ENCODE results near the gene STS. TPM values are rescaled to one million over a fixed set of nuclear protein-coding genes. Genes with fewer than 3 reads are reported as not detected.

The STS gene
- total and polyA plus RNA-seq, 2 of the 8 experiments (the other 6 are each of a cell fraction or from before 2014, with no cell fraction given) = 0.67 to 1.5 TPM

DNA sequence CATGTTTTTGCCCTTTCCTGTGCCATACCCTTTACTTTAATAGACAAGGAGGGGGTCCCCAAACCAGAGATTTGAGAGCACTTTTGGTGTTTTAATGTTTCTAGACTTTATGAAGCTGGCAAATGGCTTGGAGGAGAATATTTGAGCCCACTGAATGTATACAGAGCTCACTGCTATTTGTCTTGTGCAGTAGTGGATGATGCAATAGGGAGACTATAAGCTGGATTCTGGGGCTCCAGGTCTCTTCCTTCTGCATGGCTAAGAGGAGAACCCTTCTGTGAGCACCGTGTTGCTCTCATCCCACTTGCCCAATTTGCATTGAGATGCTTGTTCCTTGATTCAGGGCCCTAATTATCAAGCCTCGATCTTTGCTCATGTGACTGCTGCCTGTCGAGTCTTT is 9.4 kb downstream of the STS start (continued):
- TF ChIP-seq SAP30 (IDR thresholded peaks at IDR 0.05; ENCODE audit: insufficient read depth, insufficient replicate concordance, low read length) = no peak
- no peak for TF ChIP-seq RAD21 (IDR thresholded peaks at IDR 0.05 in 1 of 2, conservative IDR thresholded peaks at IDR 0.05 in 1 of 2; ENCODE audit: low read depth in 2 of 2, low read length in 2 of 2)
- no peak for TF ChIP-seq RNF2 (IDR thresholded peaks at IDR 0.05; ENCODE audit: borderline replicate concordance, low read depth, low read length, missing control alignments, poor library complexity, severe bottlenecking)
- no peak for TF ChIP-seq JUN (IDR thresholded peaks at IDR 0.05; ENCODE audit: low read depth, low read length)
- no peak for TF ChIP-seq TBP (IDR thresholded peaks at IDR 0.05; ENCODE audit: low read depth, low read length)
- TF ChIP-seq EZH2 (IDR thresholded peaks at IDR 0.05; ENCODE audit: low read depth, low read length, severe bottlenecking) = no peak
- TF ChIP-seq EP300 (IDR thresholded peaks at IDR 0.05; ENCODE audit: borderline replicate concordance in 1 of 2, low read depth in 2 of 2, low read length in 2 of 2) = no peak
- no peak for TF ChIP-seq NRF1 (IDR thresholded peaks at IDR 0.05; ENCODE audit: low read depth, low read length)
- TF ChIP-seq KDM1A (IDR thresholded peaks at IDR 0.05; ENCODE audit: borderline replicate concordance, low read length) = no peak
